OCI-LY3 (cell line): ENCODE data around the gene EHBP1.

ENCODE experiments used
- H2AFZ ChIP-seq: fragments of 200-600, 300-600 bp; shearing (Covaris generic); 2 replicates; pipeline ENCODE4 v1.6.0; 2014; ENCODE audit warnings: antibody characterized with exemption, low read depth, low read length
- H3K27ac ChIP-seq: fragments of 200-600, 300-600 bp; sonication (generic); 2 replicates; pipeline ENCODE4 v1.5.1; 2014; ENCODE audit warnings: mild to moderate bottlenecking, low read length, moderate library complexity, mixed read lengths
- H3K27me3 ChIP-seq: fragments of 200-600, 300-600 bp; sonication (generic); 2 replicates; pipeline ENCODE4 v1.6.1; 2014; ENCODE audit warnings: low read depth, low read length, mixed read lengths
- H3K36me3 ChIP-seq: fragments of 200-600, 300-600 bp; sonication (generic); replicated peaks from 2 replicates; pipeline ENCODE3; 2014; ENCODE audit warnings: low read depth, low read length, mixed read lengths
- H3K4me1 ChIP-seq: fragments of 300-600, 200-600 bp; sonication (generic); 2 replicates; pipeline ENCODE4 v1.6.1; 2014; ENCODE audit warnings: low read length, mixed read lengths
- H3K4me2 ChIP-seq: fragments of 200-600, 300-600 bp; sonication (generic); 2 replicates; pipeline ENCODE4 v1.6.1; 2014; ENCODE audit warnings: low read length, mixed read lengths
- H3K4me3 ChIP-seq: fragments of 300-600, 200-600 bp; sonication (generic); 2 replicates; pipeline ENCODE4 v1.5.1; 2014; ENCODE audit warnings: antibody characterized with exemption, mild to moderate bottlenecking, low read length, moderate library complexity
- H3K79me2 ChIP-seq: fragments of 300-600, 200-600 bp; shearing (Covaris generic); 2 replicates; pipeline ENCODE4 v1.6.1; 2014; ENCODE audit warnings: mild to moderate bottlenecking, low read length, mixed read lengths
- H3K9ac ChIP-seq: fragments of 300-600, 200-600 bp; shearing (Covaris generic); 2 replicates; pipeline ENCODE4 v1.6.0; 2014; ENCODE audit warnings: mild to moderate bottlenecking, low read length, moderate library complexity
- H3K9me3 ChIP-seq: fragments of 200-600, 300-600 bp; shearing (Covaris generic); 2 replicates; pipeline ENCODE4 v1.6.1; 2014; ENCODE audit warnings: low read length, mixed read lengths; ENCODE audit not compliant: insufficient read depth
- H4K20me1 ChIP-seq: fragments of 200-600, 300-600 bp; sonication (generic); 2 replicates; pipeline ENCODE4 v1.6.1; 2016; ENCODE audit warnings: low read length, mixed read lengths; ENCODE audit not compliant: insufficient read depth
- EZH2phosphoT487 ChIP-seq: fragments of 200-600 bp; shearing (Covaris generic); IDR thresholded peaks from 2 replicates; pipeline ENCODE4 v1.6.1; 2018; ENCODE audit warnings: antibody characterized with exemption, mixed run types, low read depth
- TF ChIP-seq, protein P1 (sequence below): fragments of 200-600, 300-600 bp; sonication (generic); IDR thresholded peaks from 2 replicates; pipeline ENCODE4 v1.5.1; 2014; ENCODE audit warnings: antibody characterized with exemption, low read length, low read depth

Gene EHBP1

DNA sequence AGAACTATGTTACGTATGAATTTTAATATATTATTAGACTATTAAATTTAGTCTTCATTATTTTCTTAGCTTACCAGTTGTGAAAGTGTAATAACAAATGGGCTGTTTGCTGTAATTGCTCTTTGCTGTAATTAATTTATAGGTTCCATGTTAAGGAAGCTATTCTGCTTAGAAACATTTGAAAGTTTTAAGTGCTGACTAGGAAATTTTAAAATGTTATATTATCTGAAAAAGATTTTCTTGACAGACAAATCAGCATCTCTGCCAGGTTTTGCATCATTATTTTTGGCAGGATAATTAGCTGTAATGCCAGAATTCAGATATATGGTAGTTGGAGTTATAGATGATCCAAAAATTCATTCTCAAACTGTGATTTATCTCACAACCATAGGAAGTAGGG, 387.3 kb downstream of the EHBP1 start:
- H3K27me3 ChIP-seq = no peaks in the 10 kb centered on the region
- TF ChIP-seq, protein P1, sequence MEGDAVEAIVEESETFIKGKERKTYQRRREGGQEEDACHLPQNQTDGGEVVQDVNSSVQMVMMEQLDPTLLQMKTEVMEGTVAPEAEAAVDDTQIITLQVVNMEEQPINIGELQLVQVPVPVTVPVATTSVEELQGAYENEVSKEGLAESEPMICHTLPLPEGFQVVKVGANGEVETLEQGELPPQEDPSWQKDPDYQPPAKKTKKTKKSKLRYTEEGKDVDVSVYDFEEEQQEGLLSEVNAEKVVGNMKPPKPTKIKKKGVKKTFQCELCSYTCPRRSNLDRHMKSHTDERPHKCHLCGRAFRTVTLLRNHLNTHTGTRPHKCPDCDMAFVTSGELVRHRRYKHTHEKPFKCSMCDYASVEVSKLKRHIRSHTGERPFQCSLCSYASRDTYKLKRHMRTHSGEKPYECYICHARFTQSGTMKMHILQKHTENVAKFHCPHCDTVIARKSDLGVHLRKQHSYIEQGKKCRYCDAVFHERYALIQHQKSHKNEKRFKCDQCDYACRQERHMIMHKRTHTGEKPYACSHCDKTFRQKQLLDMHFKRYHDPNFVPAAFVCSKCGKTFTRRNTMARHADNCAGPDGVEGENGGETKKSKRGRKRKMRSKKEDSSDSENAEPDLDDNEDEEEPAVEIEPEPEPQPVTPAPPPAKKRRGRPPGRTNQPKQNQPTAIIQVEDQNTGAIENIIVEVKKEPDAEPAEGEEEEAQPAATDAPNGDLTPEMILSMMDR = no peak
- no peak for TF ChIP-seq EZH2phosphoT487
- no peaks in the 10 kb centered on the region for H3K79me2 ChIP-seq
- no peak overlapping the region for H3K4me3 ChIP-seq
- H2AFZ ChIP-seq = no peak overlapping the region
- H3K27ac ChIP-seq = no peak overlapping the region
- no peaks in the 10 kb centered on the region for H3K4me1 ChIP-seq
- no peak overlapping the region for H3K9ac ChIP-seq
- H3K36me3 ChIP-seq = no peaks in the 10 kb centered on the region
- H3K9me3 ChIP-seq = no peaks in the 10 kb centered on the region
- no peaks in the 10 kb centered on the region for H4K20me1 ChIP-seq
- no peak overlapping the region for H3K4me2 ChIP-seq

GRCh38 chr2:63093502-63093901, 388.0 kb downstream of the EHBP1 start:
- no peaks in the 10 kb centered on the region for H3K27me3 ChIP-seq
- TF ChIP-seq EZH2phosphoT487 = no peak
- TF ChIP-seq, protein P1 = no peak
- H3K9me3 ChIP-seq = no peaks in the 10 kb centered on the region
- H3K4me3 ChIP-seq = no peak overlapping the region
- no peak overlapping the region for H3K9ac ChIP-seq
- H2AFZ ChIP-seq = no peak overlapping the region
- H3K4me1 ChIP-seq = no peaks in the 10 kb centered on the region
- H3K4me2 ChIP-seq = no peak overlapping the region
- H3K79me2 ChIP-seq = no peaks in the 10 kb centered on the region
- H3K36me3 ChIP-seq = no peaks in the 10 kb centered on the region
- no peaks in the 10 kb centered on the region for H4K20me1 ChIP-seq
- no peak overlapping the region for H3K27ac ChIP-seq
